ENCODE results near the gene UPF3B.

GRCh38 chrX:119895843-119896326 lies 43.1 kb upstream of the UPF3B start, which contains the start of gene AKAP14:
- TF ChIP-seq, protein P1, sequence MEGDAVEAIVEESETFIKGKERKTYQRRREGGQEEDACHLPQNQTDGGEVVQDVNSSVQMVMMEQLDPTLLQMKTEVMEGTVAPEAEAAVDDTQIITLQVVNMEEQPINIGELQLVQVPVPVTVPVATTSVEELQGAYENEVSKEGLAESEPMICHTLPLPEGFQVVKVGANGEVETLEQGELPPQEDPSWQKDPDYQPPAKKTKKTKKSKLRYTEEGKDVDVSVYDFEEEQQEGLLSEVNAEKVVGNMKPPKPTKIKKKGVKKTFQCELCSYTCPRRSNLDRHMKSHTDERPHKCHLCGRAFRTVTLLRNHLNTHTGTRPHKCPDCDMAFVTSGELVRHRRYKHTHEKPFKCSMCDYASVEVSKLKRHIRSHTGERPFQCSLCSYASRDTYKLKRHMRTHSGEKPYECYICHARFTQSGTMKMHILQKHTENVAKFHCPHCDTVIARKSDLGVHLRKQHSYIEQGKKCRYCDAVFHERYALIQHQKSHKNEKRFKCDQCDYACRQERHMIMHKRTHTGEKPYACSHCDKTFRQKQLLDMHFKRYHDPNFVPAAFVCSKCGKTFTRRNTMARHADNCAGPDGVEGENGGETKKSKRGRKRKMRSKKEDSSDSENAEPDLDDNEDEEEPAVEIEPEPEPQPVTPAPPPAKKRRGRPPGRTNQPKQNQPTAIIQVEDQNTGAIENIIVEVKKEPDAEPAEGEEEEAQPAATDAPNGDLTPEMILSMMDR (IDR thresholded peaks at IDR 0.05): no peak
- TF ChIP-seq POLR2AphosphoS5 (IDR thresholded peaks at IDR 0.05; ENCODE audit: insufficient read depth in 1 of 2, low read depth in 1 of 2): no peak

Measured in vagina (tissue), 2 donors.